Tibial nerve (tissue), 4 donors: ENCODE results near the gene IL10RA.

Source experiments
- EP300 ChIP-seq, 2 donors: sonication (generic); formaldehyde crosslinking; IDR thresholded peaks; one replicate each; pipeline ENCODE4 v1.6.1; 2017; ENCODE audit warnings: antibody characterized with exemption in 2 of 2, mild to moderate bottlenecking in 1 of 2
- POLR2A ChIP-seq, 2 donors: fragments of 450-650 bp; IDR thresholded peaks; one replicate each; pipeline ENCODE4 v1.6.1; 2017; ENCODE audit warnings: antibody characterized with exemption in 2 of 2, mild to moderate bottlenecking in 2 of 2, moderate library complexity in 2 of 2
- TF ChIP-seq, protein P1 (sequence below), 5 experiments: fragments of 200-600 bp in 3 of 5; fragments of 450-650 bp in 2 of 5; sonication (generic) in 3 of 5; IDR thresholded peaks; one replicate each; pipeline ENCODE4 v1.5.1; 2016 to 2019; ENCODE audit warnings: antibody characterized with exemption in 5 of 5, mild to moderate bottlenecking in 3 of 5, moderate library complexity in 2 of 5

DNA sequence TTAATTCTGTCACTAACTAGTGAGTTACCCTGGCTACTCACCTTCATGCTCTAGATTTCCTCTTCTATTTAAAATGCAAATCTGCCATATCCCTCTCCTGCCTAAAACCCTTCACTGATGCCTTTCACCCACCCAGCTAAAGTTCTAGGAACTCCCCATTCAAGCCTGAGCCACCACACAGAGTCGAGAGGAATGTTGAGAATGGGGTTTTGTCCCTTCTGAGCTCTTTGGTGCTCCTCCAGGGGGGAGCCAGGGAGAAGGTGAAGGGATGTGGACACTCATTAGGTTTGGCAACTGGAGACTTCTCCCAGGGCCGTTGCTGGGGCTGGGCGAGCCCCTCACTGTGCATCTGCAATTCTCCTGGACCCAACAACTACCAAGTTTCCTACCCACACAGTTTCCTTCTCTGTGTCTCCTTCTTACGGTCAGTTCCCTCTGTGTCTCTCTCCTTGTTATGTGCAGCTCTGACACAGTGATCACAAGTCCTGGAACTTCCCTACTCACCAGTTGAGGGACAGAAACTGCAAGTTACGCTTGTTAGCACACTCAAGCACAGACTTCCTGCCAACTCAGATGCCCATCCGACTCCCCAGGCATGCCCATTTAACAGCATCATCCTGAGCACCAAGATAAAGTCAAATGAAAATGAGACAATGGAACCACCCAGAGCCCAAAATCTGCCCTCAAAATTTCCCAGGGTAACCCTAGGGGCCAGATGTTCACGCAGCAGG lies 6.5 kb upstream of the IL10RA start:
- TF ChIP-seq, protein P1, sequence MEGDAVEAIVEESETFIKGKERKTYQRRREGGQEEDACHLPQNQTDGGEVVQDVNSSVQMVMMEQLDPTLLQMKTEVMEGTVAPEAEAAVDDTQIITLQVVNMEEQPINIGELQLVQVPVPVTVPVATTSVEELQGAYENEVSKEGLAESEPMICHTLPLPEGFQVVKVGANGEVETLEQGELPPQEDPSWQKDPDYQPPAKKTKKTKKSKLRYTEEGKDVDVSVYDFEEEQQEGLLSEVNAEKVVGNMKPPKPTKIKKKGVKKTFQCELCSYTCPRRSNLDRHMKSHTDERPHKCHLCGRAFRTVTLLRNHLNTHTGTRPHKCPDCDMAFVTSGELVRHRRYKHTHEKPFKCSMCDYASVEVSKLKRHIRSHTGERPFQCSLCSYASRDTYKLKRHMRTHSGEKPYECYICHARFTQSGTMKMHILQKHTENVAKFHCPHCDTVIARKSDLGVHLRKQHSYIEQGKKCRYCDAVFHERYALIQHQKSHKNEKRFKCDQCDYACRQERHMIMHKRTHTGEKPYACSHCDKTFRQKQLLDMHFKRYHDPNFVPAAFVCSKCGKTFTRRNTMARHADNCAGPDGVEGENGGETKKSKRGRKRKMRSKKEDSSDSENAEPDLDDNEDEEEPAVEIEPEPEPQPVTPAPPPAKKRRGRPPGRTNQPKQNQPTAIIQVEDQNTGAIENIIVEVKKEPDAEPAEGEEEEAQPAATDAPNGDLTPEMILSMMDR (IDR thresholded peaks at IDR 0.05), result no peak
- TF ChIP-seq POLR2A (IDR thresholded peaks at IDR 0.05), result peak in 1 of 2 donors; percentile 21
- TF ChIP-seq EP300 (IDR thresholded peaks at IDR 0.05), result peak in 1 of 2 donors; percentile 40
